NCI-H2196 (cell line): Measurements from ENCODE around the gene SEL1L2.

Experiments
- DNase-seq: peaks from one replicate; lab custom pipeline; 2025; ENCODE audit not compliant: unreplicated experiment; lab: John Stamatoyannopoulos, UW

The SEL1L2 gene

DNA sequence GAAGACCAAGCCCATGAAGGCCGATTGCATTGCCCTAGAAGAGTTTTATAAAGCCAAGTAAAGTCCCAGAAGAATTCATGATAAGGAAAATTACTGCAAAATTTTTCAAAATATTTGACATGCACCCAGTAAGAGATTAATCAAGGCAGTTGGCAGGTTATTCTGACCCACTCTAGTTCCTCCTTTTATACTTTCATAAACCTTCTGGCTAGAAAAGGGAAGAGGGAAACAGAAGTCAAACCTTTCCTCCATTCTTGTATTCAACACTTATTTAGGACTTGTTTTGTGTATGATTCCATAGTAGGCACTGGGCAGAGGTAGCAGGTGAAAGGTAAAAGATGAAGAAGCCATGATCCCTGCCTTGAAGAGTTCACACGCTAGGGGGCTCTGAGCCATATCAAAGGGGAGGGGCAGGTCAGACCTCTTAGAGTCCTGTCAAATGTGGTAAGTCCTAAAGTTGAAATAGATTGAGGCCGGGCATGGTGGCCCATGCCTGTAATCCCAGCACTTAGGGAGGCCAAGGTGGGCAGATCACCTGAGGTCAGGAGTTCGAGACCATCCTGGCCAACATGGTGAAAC is 120.2 kb downstream of the SEL1L2 start:
- no peak for DNase-seq

- no peak for DNase-seq
These were observed 122.1 kb downstream of the SEL1L2 start for GRCh38 chr20:13868331-13868730.

- no peak for DNase-seq
These were observed 124.5 kb downstream of the SEL1L2 start for GRCh38 chr20:13865791-13866351.

DNA sequence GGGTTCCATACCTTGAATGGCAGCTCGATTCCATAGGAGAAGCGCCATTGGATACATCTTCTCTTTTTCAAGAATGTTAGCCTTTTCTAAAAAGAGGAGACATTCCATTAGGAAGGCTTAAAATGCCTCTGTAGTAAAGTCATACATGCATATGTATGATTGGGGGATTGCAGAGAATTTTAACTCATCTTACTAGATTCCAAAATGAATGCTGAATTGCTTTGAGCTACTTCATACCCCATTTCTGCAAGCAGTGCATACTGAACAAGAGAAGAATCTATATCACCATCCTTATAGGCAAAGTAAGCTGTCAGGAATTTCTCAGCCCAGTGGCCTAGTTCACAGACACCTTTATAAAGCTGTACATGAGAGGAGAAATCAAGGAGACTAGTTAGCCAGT is 125.3 kb downstream of the SEL1L2 start:
- no peak for DNase-seq

DNA sequence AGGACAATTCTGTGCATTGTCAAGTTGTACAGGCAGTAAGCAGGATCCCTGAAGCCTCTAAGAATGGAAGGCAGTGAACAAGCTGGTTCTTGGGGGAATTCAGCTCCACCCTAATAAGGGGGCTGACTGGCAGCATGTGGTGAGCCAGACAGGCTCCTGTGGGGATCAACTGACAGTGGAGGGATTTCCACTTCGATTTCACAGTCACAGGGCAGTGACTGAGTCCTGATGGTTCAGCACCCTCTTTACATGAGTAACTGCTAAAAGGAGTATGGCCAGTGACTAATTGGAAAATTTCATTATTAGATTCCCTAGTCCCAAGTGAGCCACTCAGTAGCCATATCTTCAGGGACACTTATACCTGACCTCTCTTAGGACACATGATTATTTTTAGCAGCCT is 127.2 kb downstream of the SEL1L2 start:
- no peak for DNase-seq

- DNase-seq, result no peak
These were observed 128.2 kb downstream of the SEL1L2 start for GRCh38 chr20:13862245-13862644.

- no peak for DNase-seq
These were observed 131.5 kb downstream of the SEL1L2 start for GRCh38 chr20:13858871-13859270.

- no peak for DNase-seq
These were observed 132.0 kb downstream of the SEL1L2 start for GRCh38 chr20:13858439-13858838.

GRCh38 chr20:13857961-13858360 is 132.5 kb downstream of the SEL1L2 start:
- DNase-seq, result no peak

DNA sequence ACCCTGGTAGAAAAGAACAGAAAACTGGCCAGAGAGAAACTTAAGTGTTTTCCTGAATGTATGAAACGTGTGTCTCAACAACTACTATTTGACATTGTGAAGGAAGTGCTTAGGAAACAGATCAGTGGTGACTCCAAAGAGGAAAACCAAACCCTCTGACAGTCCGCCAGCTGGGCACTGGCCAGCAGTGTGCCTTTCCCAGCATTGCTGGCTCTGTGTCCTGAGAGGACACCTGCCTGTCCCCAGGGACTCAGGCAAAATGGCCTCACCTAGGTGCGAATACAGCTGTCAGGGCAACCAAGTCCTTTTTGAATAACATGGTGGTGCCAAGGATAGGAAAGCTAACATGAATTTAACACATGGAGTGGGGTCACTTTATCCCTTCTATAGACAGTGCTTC is 133.1 kb downstream of the SEL1L2 start:
- DNase-seq, result peak; percentile 84

- no peak for DNase-seq
These were observed 134.1 kb downstream of the SEL1L2 start for GRCh38 chr20:13856354-13856753.

- DNase-seq, result no peak
These were observed 134.8 kb downstream of the SEL1L2 start for GRCh38 chr20:13855613-13856012.

DNA sequence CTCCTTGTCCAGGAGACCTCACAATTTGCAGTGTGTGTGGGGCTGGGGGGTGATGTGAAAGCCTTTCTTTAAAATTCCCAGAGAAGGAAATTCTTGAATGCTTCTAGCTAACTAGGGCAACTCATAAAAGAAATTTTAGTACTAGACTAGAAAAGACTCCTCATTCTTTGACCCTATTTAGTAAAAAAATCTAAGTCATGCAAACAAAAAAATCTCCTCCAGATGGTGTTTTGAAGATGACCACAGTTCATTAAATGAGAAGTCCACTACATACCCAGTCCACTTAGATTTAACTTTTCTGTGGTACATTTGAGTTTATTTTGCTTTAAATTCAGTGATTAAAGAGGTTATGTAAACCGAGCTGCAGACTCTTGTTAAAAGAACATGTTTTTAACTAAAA is 138.1 kb downstream of the SEL1L2 start:
- no peak for DNase-seq

DNA sequence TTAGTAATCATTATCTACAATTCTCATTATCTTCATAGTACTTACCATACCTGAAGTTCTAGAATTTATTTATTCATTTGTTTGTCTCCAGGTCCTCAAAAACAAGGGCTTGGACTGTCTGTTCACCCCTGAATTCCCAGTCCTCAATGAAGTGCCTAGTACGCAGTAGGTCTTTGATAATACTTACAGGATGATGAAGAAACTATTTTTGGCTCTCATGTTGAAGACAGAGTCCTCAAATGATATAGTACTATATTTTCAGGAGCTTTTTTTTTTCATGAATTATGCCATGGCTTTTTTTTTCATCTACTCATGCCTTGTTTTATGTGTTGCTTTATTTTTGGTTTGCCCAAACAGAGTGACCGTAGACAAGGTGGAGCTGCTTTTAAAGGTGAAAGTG is 139.1 kb downstream of the SEL1L2 start:
- no peak for DNase-seq

DNA sequence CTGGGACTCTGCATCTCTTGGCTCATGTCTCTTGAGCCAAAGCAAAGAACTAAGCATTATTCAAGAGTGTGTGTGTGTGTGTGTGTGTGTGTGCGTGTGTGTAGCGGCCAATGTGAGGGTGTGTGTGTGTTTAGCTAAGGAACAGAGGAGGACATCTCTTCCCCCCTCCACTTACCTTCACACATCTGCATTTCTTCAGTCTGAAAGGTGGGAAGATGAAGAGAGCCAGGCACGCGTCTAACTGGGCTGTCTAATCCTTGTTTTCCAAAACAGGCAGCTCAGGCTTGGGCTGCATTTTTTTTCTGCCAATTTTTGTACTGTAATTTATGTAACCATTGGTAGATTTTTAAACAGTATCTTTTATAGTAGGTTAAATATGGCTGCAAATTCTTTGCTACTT is 146.1 kb downstream of the SEL1L2 start:
- DNase-seq, result no peak

DNA sequence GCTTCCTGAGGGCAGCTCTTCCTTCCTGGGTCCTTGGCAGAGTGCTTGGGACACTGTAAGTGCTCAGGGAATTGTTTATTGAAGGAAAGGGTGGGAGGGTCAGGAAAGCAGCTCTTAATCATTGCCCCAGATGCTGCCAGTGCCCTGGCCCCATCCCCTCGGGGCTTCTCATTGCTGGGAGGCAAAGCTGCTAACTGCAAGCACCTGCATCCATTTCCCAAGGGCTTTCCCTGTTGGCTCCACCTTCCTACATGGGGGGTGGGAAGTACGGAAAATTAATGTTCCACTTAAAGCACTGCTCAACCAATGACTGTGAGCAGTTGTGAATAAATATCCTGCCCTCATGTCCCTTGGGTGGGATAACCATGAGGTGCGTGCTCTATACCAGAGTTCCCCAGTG is 149.2 kb downstream of the SEL1L2 start:
- DNase-seq, result no peak

- DNase-seq, result no peak
These were observed 150.3 kb downstream of the SEL1L2 start for GRCh38 chr20:13840093-13840465.

- no peak for DNase-seq
These were observed 150.9 kb downstream of the SEL1L2 start for GRCh38 chr20:13839421-13840092.

DNA sequence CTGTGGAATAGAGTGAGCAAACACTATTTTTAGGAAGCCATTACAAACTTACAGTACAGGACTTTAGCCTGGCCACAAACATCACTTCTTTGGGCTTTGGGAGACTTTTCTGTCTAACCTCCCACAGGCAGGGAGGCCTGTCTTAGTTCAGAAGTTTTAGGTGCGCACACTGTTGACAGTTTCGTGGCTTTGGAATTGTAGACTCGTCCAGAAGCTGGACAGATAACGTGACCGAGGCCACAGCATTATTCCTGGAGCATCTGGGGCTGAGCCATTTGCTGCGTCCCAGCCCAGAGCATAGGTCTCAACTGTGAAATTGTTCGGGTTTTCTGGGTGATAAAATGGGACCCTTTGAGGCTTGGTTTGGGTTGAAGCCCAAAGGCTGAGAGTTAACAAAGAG is 151.8 kb downstream of the SEL1L2 start:
- no peak for DNase-seq

- DNase-seq, result no peak
These were observed 158.9 kb downstream of the SEL1L2 start for GRCh38 chr20:13831476-13831875.

- DNase-seq, result no peak
These were observed 164.9 kb downstream of the SEL1L2 start for GRCh38 chr20:13825465-13825864.

DNA sequence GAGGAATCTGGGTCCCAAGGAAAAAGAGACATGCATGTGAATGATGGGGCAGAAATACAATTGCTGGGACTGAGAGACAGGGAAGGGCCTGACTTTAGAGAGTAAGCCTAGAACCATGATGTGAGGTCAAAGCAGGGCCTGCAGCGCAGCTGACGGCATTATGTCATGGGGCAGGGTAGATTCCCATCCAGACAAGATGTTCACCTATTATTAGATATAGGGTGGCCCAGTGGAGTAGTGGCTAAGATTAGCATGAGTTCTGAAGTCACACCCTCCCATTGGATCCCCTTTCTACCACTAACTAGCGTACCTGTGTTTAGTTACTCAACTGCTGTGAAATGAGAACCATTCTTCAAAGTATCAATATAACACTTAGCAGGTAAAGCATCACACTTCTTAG is 166.0 kb downstream of the SEL1L2 start:
- DNase-seq, result no peak

- DNase-seq, result no peak
These were observed 168.0 kb downstream of the SEL1L2 start for GRCh38 chr20:13822459-13822858.
